Upper lobe of left lung (tissue), 4 donors: Measurements from ENCODE around the gene ALDH9A1.

Source experiments
- CTCF ChIP-seq, 6 experiments: fragments of 450-650 bp in 4 of 6; fragments of 200-600 bp in 2 of 6; sonication (generic) in 2 of 6; IDR thresholded peaks; one replicate each; pipeline ENCODE4 v1.5.1; 2016 to 2019; ENCODE audit warnings: antibody characterized with exemption in 6 of 6
- EP300 ChIP-seq, 4 donors: sonication (generic); formaldehyde crosslinking; IDR thresholded peaks; one replicate each; pipeline ENCODE4 v1.5.1; 2017; ENCODE audit warnings: antibody characterized with exemption in 4 of 4, control low read depth in 2 of 4
- POLR2A ChIP-seq, 4 donors: fragments of 450-650 bp; IDR thresholded peaks; one replicate each; pipeline ENCODE4 v1.5.1; 2016 to 2017; ENCODE audit warnings: antibody characterized with exemption in 4 of 4, mild to moderate bottlenecking in 2 of 4
- POLR2AphosphoS5 ChIP-seq, 2 donors: sonication (generic); formaldehyde crosslinking; IDR thresholded peaks; one replicate each; pipeline ENCODE4 v1.5.1; 2017; ENCODE audit warnings: antibody characterized with exemption in 2 of 2

GRCh38 chr1:165639821-165640623 is 58.3 kb downstream of the ALDH9A1 start:
- TF ChIP-seq POLR2AphosphoS5 (IDR thresholded peaks at IDR 0.05), result no peak
- no peak for TF ChIP-seq POLR2A (IDR thresholded peaks at IDR 0.05)
- TF ChIP-seq CTCF (IDR thresholded peaks at IDR 0.05), result no peak
- no peak for TF ChIP-seq EP300 (IDR thresholded peaks at IDR 0.05)
